ENCODE results near the gene LRRC32.
"Not testable (repeated sequence)": the region's sequence is repeated elsewhere in the genome, so short reads cannot be mapped to it uniquely, and the experiment has no call there.

LRRC32 gene

GRCh38 chr11:76644591-76644990 is 26.0 kb downstream of the LRRC32 start:
- no peak for DNase-seq

- DNase-seq: not testable (repeated sequence)
Measured at GRCh38 chr11:76643711-76644110, 26.8 kb downstream of the LRRC32 start.

- no peak for DNase-seq
Measured at GRCh38 chr11:76642341-76642740, 28.2 kb downstream of the LRRC32 start.

GRCh38 chr11:76641905-76642304 is 28.6 kb downstream of the LRRC32 start:
- DNase-seq: no peak

- no peak for DNase-seq
Measured at GRCh38 chr11:76640501-76640900, 30.0 kb downstream of the LRRC32 start.

GRCh38 chr11:76639621-76640020 is 30.9 kb downstream of the LRRC32 start:
- DNase-seq: no peak

GRCh38 chr11:76638270-76639197 is 32.0 kb downstream of the LRRC32 start:
- DNase-seq: no peak

GRCh38 chr11:76637491-76638269 is 32.9 kb downstream of the LRRC32 start:
- DNase-seq: no peak

- DNase-seq: no peak
Measured at GRCh38 chr11:76636826-76637460, 33.6 kb downstream of the LRRC32 start.

- DNase-seq: no peak
Measured at GRCh38 chr11:76635991-76636738, 34.4 kb downstream of the LRRC32 start.

- DNase-seq: no peak
Measured at GRCh38 chr11:76634886-76635285, 35.7 kb downstream of the LRRC32 start.

- DNase-seq: no peak
Measured at GRCh38 chr11:76632492-76632891, 38.1 kb downstream of the LRRC32 start.

GRCh38 chr11:76631566-76632308 is 38.8 kb downstream of the LRRC32 start:
- no peak for DNase-seq

- no peak for DNase-seq
Measured at GRCh38 chr11:76630600-76631281, 39.8 kb downstream of the LRRC32 start.

- no peak for DNase-seq
Measured at GRCh38 chr11:76629853-76630599, 40.5 kb downstream of the LRRC32 start.

- no peak for DNase-seq
Measured at GRCh38 chr11:76629116-76629852, 41.3 kb downstream of the LRRC32 start.

- no peak for DNase-seq
Measured at GRCh38 chr11:76628408-76628947, 42.1 kb downstream of the LRRC32 start.

GRCh38 chr11:76627606-76628005 is 42.9 kb downstream of the LRRC32 start:
- DNase-seq: no peak

- DNase-seq: no peak
Measured at GRCh38 chr11:76626921-76627401, 43.6 kb downstream of the LRRC32 start.
